Muscle of leg (tissue), 11 donors: ENCODE data around the gene TPX2. TPM values are rescaled to one million over a fixed set of nuclear protein-coding genes. Genes with fewer than 3 reads are reported as not detected.

ENCODE experiments used
- DNase-seq: peaks from one replicate; pipeline ENCODE4 v3.0.0; 2013
- H3K27ac ChIP-seq: one replicate; pipeline ENCODE4 v1.5.1; 2013; ENCODE audit warnings: mild to moderate bottlenecking, low read length, control low read depth
- H3K27me3 ChIP-seq: one replicate; pipeline ENCODE4 v1.6.1; 2013; ENCODE audit warnings: low read length; ENCODE audit not compliant: control insufficient read depth, insufficient read depth
- H3K36me3 ChIP-seq: one replicate; pipeline ENCODE4 v1.6.1; 2013; ENCODE audit warnings: low read length; ENCODE audit not compliant: control insufficient read depth, insufficient read depth
- H3K4me1 ChIP-seq: one replicate; pipeline ENCODE4 v1.6.1; 2013; ENCODE audit warnings: low read length; ENCODE audit not compliant: control insufficient read depth, insufficient read depth
- H3K4me3 ChIP-seq: one replicate; pipeline ENCODE4 v1.5.1; 2013; ENCODE audit warnings: low read length, control low read depth
- H3K9me3 ChIP-seq: replicated peaks from 2 replicates; pipeline ENCODE4 v1.6.1; 2013; ENCODE audit warnings: low read depth, low read length; ENCODE audit not compliant: control insufficient read depth
- WGBS: methylation state at CpG from one replicate; pipeline ENCODE4 v1.1.5; 2013; ENCODE audit warnings: missing lambda C conversion rate; ENCODE audit not compliant: insufficient coverage; 5-methylcytosine and 5-hydroxymethylcytosine counted together
- polyA plus RNA-seq, 8 donors: library from polyadenylated mRNA; unstranded; fragments of 120-200 nt; gene quantifications; one replicate each; pipeline versions ENCODE4 v1.2.1 to v1.2.3, GENCODE V29; 2013; ENCODE audit warnings: inconsistent platforms in 1 of 8, low replicate concordance in 1 of 8; ENCODE audit not compliant: insufficient read length in 8 of 8, insufficient read depth in 1 of 8
- total RNA-seq: library from RNA; stranded (reverse); fragments of 120-200 nt; gene quantifications from one replicate; pipeline ENCODE4 v1.2.4, GENCODE V29; 2013

The TPX2 gene
- total and polyA plus RNA-seq, 9 donors = 21.4 to 42.7 (median 27.9) TPM

DNA sequence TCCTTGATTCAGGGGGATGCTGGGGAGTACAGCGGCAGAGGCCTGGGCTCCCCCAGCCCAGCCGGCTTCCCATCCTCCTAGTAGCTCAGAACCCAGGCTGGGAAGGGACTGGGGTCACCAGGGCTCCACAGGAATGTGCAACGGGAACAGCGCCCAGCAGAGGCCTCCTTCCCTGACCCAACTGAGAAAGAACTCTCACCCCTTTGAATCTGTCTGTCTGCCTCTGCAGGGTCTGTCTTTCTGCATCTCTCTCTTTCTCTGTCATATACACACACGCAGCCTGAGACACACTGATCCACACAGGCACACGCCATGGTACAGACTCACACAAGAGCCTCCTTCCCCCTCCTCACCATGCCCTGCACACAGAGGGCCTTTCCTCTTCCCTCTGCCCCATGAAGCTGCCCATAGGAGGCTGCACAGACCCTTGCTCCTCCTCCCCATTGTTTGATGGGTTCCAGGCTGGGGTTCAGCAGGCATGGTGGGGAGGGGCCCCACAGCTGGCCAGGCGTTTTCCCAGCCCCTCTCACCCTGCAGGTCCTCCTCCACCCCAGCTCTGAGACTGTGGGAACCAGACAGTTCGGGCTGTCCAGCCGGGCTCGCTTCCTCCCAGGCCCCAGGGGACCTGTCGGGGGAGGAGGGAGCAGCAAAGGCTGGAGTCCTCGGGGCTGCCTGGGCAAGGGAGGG, 103.5 kb downstream of the TPX2 start:
- H3K4me1 ChIP-seq = peaks cover 54% of the 10 kb centered on the region
- no peaks in the 10 kb centered on the region for H3K36me3 ChIP-seq
- H3K9me3 ChIP-seq = no peaks in the 10 kb centered on the region
- 17% methylated on average over 8 of the region's 12 CpGs for WGBS
- DNase-seq = peak; percentile 77
- H3K4me3 ChIP-seq = peak overlapping the region; percentile 21
- H3K27ac ChIP-seq = peak overlapping the region; percentile 49
- no peaks in the 10 kb centered on the region for H3K27me3 ChIP-seq

GRCh38 chr20:31843288-31843687, 104.2 kb downstream of the TPX2 start:
- 86% methylated on average over 3 of the region's 6 CpGs for whole genome bisulfite sequencing
- Histone ChIP-seq H3K9me3 (no peaks in the 10 kb centered on the region), H3K36me3 (no peaks in the 10 kb centered on the region), H3K27me3 (no peaks in the 10 kb centered on the region), H3K4me1 (peaks cover 47% of the 10 kb centered on the region), H3K4me3 (peak overlapping the region; percentile 21), H3K27ac (peak overlapping the region; percentile 42)
- DNase-seq = no peak

GRCh38 chr20:31843881-31844280, 104.8 kb downstream of the TPX2 start:
- Histone ChIP-seq H3K4me1 (peaks cover 43% of the 10 kb centered on the region), H3K4me3 (peak overlapping the region; percentile 21), H3K9me3 (no peaks in the 10 kb centered on the region), H3K36me3 (no peaks in the 10 kb centered on the region), H3K27me3 (peaks cover under 1% of the 10 kb centered on the region), H3K27ac (peak overlapping the region; percentile 13)
- WGBS = 89% methylated on average over 4 of the region's 5 CpGs
- no peak for DNase-seq

DNA sequence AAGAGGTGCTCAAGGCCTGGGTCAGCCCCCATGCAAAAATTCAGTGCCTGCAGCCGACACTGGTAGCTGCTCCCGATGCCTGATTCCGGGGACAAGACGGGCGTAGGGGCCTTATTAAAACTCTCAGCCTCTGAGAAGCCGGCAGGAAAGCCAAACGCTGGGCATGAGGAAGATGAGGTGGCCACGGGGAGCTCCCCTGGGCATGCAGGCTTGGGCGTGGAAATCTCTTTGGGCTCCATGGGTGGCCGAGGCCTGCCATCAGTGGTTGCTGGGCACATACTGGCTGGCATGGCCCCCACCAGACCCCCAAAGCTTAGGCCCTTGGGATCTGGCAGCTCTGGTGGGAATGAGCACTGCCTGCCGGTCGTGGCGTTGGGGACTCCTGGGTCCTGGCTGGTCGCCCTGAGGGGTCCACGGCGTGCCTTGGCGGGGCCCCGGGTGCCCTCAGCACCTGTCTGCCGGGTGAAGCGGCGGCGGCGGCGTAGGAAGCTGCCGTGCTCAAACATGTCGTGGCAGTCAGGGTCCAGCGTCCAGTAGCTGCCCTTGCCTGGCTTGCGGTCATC, 105.7 kb downstream of the TPX2 start:
- peak overlapping the region; percentile 17 for H3K27ac ChIP-seq
- DNase-seq = no peak

DNA sequence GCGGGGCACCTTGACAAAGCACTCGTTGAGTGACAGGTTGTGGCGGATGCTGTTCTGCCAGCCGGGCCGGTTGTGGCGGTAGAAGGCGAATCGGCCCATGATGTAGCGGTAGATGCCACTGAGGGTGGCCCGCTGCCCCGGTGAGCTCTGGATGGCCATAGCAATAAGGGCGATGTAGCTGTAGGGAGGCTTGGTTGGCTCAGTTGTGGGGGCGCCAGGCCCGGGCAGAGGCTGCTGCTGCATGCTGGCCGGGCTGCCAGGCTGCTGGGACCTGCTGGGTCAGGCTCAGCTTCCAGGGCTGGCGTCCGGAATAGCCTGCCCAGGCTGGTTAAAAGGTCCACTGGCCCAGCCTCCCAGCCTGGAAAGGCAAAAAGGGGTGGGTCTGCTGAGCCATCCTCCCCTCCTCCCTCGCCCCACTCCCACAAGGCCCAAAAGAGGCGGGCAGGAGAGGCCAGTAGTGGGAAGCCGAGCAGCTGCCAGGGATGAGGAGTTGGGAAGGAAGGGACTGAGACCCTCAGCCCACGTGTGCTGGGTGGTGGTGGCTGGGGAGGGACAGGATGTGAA, 106.3 kb downstream of the TPX2 start, which contains the start of gene FOXS1:
Gene FOXS1, minus strand, starts transcription at position 305 of the 564 bp plus-strand sequence. Its CDS starts 62 bp downstream, at position 243.
- peak within 1 kb of the TSS; percentile 17 for H3K27ac ChIP-seq
- peak; percentile 81 for DNase-seq
- peaks cover 39% of the 10 kb centered on the region for H3K4me1 ChIP-seq
- WGBS = 61% methylated on average over 18 of the region's 21 CpGs
- H3K27me3 ChIP-seq = peaks cover 15% of the 10 kb centered on the region
- H3K4me3 ChIP-seq = peak within 1 kb of the TSS; percentile 21
- H3K9me3 ChIP-seq = no peaks in the 10 kb centered on the region
- H3K36me3 ChIP-seq = no peaks in the 10 kb centered on the region

More for the DNA sequence above, 105.7 kb downstream of the TPX2 start:
- Histone ChIP-seq H3K27me3 (peaks cover 10% of the 10 kb centered on the region), H3K9me3 (no peaks in the 10 kb centered on the region), H3K36me3 (no peaks in the 10 kb centered on the region), H3K4me1 (peaks cover 39% of the 10 kb centered on the region), H3K4me3 (peak overlapping the region; percentile 21)
- 87% methylated on average over 28 of the region's 28 CpGs for WGBS

DNA sequence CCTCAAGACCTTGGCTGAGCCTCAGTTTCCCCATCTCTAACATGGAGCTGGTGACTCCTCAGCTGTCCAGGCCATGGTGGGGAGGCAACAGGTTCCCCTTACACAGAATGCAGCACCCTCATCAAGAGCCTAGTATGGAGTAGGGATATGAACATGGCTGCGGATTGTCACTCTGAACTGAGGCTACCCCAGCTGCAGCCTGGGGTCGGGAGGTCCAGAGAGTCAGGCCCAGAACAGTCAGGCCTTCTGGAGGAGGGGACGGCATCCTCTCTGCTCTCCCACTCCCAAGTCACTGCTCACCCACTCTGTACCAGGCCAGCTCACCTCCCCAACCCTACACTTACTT, 107.7 kb downstream of the TPX2 start:
- no peak for DNase-seq
- H3K36me3 ChIP-seq = no peaks in the 10 kb centered on the region
- H3K27ac ChIP-seq = no peak overlapping the region
- H3K9me3 ChIP-seq = no peaks in the 10 kb centered on the region
- no CpG with 5 or more reads among the region's 3 CpGs for WGBS
- H3K4me3 ChIP-seq = no peak overlapping the region
- H3K4me1 ChIP-seq = peaks cover 28% of the 10 kb centered on the region
- H3K27me3 ChIP-seq = peaks cover 29% of the 10 kb centered on the region

- WGBS = 74% methylated on average over 22 of the region's 32 CpGs
- H3K36me3 ChIP-seq = no peaks in the 10 kb centered on the region
- peaks cover 33% of the 10 kb centered on the region for H3K27me3 ChIP-seq
- H3K4me1 ChIP-seq = peaks cover 13% of the 10 kb centered on the region
- H3K9me3 ChIP-seq = no peaks in the 10 kb centered on the region
- H3K27ac ChIP-seq = no peak overlapping the region
- H3K4me3 ChIP-seq = no peak overlapping the region
- no peak for DNase-seq
Measured at GRCh38 chr20:31848088-31848999, 109.3 kb downstream of the TPX2 start.

DNA sequence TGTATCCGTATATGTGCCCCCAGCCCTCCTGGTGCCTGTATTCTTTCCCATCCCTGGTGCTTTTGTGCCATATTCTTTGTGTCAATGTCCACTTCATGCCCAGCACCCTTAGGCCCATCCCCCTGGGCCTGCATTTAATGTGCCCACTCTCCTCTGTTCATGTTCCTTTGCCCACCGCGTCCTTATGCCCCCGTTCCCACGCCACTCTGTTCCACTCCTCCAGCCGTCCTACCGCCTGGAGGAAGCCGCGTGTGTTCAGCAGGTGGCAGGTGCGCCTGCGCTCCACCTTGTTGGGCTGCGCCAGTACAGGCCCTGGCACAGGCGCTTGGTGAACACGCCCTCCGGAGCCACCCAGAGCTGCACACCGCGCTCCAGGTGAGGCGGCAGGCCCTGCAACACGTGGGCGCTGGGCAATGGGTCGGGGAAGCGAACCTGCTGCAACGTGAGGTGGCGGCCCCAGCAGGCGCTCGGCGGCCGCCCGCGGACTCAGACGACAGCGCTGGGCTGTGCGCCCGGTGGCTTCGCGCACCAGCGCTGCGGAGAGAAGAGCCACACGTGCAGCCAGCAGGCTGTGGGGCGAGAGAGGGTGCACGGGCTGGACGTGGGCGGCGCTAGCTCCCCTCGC, 110.3 kb downstream of the TPX2 start:
- peaks cover 33% of the 10 kb centered on the region for H3K27me3 ChIP-seq
- no peaks in the 10 kb centered on the region for H3K36me3 ChIP-seq
- no peaks in the 10 kb centered on the region for H3K9me3 ChIP-seq
- H3K4me1 ChIP-seq = peaks cover 11% of the 10 kb centered on the region
- no peak for DNase-seq
- no peak overlapping the region for H3K4me3 ChIP-seq
- H3K27ac ChIP-seq = no peak overlapping the region
- 24% methylated on average over 39 of the region's 45 CpGs for WGBS
